ENCODE data around the gene ANKH.
"Not testable (repeated sequence)": the region's sequence is repeated elsewhere in the genome, so short reads cannot be mapped to it uniquely, and the experiment has no call there.

ANKH gene

DNA sequence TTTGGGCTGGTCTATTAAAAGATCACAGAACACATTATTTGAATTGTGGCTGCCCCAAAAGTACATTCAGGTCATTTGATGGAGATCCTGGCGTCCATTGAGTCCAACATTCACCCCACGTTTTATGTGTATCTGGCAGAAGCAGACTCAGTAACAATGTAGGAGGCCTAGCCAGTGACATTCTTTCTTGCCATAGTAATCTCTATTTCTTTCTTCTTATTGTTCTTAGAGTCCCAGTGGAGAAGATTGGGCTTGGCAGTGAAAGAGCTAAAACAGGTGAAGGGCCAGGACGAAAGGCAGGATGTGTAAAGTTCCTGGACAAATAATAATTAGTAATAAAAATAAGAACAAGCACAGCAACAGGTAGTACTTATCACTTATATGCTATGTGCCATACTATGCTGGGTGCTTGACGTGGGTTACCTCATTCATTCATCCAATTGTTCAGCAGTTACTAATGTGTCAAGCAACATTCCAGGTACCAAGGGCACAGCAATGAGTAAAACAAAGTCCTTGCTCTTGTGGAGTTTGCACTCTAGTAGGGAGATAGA is 12.6 kb upstream of the ANKH start:
- no peak for DNase-seq (ENCODE audit: low read depth in 3 of 3)

DNA sequence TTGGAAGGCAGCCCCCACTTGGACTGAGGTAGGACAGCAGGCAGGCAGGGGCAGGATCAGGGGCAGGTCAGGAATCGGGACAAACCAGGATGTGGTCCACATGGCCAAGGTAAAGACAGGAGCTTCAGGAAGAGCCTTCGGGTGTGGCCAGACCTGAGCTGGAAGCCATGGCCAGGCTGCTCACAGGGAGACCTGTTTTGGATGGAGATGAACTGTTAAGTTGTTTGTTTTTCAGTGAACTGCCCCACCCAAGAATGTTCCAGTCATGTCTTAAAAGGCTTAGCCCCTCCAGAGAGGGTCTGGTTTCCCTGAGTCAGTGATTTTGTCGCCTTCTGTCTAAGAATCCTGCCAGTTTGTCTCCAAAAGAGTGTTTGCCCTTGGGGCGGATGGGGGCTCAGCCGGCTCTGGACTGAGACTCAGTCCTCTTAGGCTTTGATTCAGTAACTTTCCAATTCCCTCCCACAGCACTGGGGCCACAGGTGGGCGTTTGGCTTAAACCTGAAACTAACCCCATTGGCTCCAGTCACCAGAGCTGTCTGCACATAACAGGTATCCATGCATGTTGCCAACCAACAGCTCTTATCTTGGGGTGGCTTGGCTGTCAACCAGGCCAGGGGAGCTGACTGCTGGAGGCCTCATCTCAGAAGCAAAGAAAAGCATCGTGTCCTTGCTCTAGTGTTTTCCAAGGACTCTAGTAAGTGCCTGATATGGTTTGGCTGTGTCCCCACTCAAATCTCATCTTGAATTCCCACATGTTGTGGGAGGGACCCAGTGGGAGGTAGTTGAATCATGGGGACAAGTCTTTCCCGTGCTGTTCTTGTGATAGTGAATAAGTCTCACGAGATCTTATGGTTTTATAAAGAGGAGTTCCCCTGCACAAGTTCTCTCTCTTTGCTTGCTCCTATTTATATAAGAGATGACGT is 11.3 kb upstream of the ANKH start:
- no peak for DNase-seq (ENCODE audit: low read depth in 3 of 3)

DNA sequence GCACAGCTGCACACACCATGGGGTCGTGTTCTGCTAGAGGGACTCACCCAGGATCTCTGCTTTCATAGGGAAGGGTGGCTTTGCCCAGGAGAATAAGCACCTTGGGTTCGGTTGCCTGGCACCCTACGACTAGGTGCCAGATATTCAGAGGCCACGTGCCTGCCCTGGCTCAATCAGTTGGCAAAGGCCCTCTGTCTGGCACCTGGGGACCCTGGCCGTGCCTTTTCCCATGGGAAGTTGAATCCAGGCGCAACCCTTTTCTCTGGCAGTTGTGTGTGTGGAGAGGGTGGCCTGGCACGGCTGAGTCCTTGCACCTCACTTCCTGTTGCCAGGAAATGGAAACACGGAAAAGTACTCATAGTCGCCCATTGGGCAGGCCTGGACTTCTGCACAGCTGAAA is 10.2 kb upstream of the ANKH start:
- no peak for DNase-seq (ENCODE audit: low read depth in 3 of 3)

DNA sequence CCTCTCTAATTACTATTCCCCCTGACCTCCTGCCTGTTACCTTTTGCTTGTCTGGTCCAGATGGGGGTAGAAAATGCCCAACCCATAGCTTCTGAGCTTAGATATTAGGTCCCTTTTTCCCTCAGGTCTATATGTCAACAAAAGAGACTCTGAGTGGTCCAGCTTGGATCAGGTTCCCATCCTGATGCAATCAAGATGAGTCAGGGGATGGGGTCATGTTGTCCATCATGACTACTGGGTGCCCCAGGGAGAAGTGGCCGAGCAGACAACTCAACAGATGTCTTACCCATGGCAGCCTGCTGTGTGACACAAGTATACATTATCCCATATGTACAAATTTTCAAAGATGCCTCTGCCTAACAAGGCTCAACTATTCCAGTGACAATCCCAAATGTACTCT is 9.1 kb upstream of the ANKH start:
- DNase-seq (ENCODE audit: low read depth in 3 of 3): no peak

DNA sequence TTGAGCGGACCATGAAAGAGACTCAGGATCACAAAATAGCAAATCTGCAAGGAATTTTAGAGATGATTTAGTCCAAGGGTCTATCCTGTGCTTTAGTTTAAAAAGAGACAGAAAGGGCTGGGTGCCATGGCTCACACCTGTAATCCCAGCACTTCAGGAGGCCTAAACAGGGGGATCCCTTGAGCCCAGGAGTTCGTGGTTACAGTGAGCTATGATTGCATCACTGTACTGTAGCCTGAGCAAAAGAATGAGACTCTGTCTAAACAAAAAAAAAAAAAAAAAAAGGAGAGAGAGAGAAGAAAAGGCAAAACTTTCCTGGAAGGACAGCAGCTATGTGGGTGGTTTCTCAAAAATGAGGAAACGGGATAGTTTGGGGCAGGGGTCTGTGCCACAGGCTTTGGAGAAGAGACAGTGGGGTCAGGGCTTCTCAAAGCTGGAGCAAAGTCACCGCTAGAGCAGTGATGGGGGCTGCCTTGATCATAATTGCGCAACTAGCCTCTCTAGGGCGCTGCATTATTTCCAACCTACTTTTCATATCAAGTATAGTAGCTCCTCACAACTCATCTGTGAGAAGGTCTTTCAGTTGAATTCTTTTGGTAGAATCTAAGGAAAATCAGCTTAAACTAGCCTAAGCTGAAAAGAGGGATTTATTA is 8.5 kb upstream of the ANKH start:
- DNase-seq (ENCODE audit: low read depth in 3 of 3): no peak

DNA sequence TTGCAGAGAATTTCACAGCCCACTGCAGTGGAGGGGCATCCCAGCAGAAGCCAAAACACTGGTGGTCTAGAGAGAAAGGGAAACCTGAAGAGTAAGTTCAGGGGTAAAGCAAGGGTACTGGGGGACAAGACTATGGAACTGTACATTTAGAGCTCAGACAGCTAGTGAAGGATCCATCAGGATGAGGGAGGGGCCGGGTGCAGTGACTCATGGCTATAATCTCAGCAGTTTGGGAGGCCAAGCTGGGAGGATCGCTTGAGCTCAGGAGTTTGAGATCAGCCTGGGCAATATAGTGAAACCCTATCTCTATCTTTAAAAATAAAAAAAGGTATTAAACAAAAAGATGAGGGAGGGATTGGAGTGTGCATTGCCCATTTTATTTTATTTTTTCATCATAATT is 7.8 kb upstream of the ANKH start:
- DNase-seq (ENCODE audit: low read depth in 3 of 3): no peak

DNA sequence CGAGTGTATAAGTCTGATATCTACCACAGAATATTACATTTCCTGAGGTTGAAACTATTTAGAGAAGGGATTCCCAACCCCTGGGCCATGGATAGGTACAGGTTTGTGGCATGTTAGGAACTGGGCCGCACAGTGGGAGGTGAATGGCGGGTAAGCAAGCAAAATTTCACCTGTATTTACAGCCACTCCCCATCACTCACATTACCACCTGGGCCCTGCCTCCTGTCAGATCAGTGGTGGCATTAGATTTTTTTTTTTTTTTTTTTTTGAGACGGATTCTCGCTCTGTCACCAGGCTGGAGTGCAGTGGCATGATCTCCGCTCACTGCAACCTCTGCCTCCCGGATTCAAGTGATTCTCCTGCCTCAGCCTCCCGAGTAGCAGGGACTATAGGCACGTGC is 6.6 kb upstream of the ANKH start:
- not testable (repeated sequence) for DNase-seq (ENCODE audit: low read depth in 3 of 3)

DNA sequence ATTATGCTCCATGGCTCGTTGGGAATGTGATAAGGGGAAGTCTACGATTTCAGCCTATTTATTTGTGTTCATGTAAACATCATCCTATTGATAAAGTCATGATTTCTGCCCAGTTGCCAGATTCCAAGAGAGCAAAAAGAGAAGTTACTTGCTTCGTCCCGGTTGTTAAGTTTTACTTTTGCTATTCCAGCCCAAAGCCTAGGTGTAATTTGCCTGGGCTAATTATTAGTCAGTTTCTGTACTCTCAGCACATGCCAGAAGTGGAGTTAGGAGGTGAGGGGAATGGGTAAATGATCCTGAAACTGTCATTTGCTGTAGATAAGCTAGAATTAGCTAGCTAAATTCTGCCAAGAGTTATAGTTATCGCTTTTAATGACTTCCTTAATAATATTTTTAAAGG is 4.5 kb upstream of the ANKH start:
- DNase-seq (ENCODE audit: low read depth in 3 of 3): no peak

DNA sequence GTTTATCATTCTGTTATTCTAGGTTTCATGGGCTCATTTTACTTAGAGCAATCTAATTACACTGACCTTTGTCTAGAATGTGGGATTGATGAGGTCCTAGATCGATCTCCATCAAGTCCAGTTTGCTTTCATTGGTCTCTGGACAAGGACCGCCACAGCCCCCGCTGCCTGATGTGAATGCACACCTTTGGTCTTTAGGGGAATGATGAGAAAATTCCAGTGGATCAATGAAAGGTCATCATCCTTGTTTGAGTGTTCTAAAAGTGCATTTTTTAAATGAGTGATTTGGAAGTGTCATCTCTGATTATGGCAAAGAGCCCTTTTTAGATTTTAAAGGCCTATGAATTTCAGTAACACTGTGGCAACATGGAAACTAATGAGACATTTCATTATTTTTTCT is 2.2 kb upstream of the ANKH start:
- no peak for DNase-seq (ENCODE audit: low read depth in 3 of 3)

DNA sequence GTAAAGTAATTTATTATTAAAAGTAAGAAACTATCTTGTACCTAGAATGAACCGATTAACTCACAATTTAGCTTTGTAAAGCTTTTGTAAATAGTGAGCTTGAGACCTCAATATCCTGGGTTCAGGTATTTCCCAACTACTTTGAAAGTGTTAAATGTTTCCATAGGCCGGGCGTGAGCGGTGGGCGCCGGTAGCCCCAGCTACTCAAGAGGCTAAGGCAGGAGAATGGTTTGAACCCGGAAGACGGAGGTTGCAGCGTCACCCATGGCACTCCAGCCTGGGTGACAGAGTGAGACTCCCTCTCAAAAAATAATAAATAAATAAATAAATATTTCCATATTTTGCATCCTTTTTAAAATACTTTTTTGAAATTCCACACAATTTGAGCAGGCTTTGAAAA is 1.5 kb upstream of the ANKH start:
- no peak for DNase-seq (ENCODE audit: low read depth in 3 of 3)

DNA sequence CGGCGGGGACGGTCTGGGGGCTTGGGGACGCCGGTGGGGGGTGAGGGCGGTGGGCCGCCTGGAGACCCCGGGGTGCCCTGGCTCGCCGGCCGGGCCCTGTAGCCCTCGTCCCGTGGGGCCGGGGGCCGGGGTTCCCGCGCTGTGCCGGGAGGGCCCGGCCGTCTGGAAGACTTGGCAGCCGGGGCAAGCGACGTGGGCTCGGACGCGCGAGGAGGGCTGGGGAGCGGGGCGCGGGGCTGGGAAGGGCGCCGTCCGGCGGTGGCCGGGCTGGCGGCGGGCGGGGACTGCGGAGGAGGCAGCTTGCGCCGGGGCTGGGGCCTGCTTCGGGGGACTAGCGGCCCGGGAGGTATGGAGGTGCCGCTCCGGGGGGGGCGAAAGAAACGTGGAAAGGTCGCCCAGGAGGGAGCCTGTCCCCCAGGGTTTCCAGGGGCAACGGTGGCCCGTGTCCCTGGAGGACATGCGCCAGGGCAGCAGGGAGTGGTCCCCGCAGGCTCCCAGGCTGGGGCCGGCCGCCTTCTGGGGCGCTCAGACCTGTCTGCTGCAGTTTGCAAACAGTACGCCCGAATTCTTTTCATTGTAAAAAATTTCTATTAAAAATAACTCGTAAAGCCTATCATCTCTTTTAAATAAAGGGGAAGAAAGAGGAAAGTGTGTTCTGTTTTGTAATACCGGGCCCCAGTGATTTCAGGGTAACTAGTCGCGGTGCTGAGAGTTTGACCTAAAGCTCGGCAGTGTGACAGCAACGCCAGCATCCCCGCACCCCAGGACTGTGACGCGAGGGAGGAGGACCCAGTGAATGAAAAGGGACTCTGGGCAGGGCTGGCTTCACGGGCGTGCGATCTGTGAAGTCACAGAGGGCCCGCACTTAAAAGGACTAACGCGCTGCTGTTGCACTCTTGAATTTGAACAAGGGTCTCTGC is 752 bp upstream of the ANKH start:
- DNase-seq (ENCODE audit: low read depth in 3 of 3): peak; percentile 33 to 70 (median 48)

DNA sequence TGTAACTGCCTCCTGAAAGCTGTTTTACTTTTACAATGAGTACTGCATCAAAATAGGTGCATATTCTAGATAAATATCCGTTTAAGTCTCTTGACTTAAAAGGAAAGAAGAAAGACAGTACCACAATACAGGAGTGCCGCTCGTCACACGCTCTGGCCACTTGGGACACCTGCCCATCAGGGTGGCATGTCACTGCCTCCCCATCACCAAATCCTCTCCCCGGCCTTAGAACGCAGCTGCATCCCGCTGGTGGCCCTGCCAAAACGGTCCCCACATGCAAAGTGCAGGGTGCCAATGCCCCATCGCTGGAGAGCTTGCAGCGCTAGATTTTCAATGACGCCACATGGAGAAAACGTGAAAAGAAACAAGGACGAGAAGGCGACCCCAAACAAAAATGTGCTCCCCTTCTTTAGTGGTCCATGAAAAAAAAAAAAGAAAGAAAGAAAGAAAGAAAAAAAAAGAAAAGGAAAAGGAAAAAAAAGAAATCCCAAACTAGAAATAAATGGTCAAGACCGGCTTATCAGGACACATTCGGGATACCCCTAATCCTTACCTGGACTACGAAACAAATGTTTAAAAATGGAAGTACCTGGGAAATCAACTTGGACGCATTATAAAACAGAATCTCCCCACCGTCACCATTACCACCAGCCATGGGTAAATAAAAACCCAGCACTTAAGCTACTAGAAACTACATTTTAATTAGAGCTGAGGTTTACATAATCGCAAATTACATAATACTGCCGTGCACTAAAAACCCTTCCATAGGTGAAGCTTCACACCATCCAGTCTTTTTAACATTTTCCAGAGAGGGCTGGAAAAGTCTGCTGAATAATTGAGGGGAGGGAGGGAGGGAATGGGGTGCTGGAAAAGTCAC is 1.0 kb downstream of the ANKH start:
- peak; percentile 4 to 71 (median 36) for DNase-seq (ENCODE audit: low read depth in 3 of 3)

DNA sequence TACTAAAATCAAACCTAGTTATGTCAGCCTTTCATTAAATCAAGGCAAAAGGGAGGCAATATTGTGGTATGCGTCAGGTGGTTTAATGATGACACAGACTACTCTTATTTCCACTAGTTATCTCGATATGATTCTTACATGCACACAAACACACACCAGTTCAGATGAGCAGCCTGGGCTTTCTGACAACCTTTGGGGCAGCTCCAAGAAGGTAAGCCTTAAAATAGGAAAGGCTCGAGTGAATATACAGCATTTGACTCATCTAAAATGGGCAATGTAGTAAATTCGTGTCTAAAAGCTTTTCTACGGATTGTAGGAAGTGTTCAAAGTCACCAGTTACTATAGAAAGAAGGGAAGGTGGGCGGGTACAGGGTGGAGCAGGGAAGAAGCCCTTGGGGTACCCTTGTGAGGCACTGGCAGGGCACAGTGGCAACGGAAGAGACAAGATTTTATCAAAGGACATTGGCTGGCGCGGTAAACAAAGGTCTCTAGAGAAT is 1.9 kb downstream of the ANKH start:
- peak in 2 of 3 donors; percentile 17 to 22 for DNase-seq (ENCODE audit: low read depth in 3 of 3)

DNA sequence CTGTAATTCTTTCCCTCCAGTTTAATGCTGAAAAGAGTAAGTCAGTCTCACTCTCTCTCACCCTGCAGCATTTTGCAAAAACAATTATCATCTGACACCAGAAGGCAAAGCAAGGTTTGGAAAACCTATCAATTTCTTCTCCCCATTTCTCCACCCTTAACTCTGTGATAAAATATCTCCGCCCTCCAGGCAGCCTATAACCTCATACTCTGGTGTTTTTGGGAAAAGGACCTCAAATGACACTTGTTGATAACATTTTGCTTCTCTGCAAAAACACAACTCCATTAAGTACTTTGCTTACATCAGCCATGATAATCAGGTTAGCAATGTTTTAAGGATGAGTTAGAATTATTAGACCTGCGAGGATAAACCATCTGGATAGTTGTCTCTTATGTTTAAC is 2.3 kb downstream of the ANKH start:
- no peak for DNase-seq (ENCODE audit: low read depth in 3 of 3)

DNA sequence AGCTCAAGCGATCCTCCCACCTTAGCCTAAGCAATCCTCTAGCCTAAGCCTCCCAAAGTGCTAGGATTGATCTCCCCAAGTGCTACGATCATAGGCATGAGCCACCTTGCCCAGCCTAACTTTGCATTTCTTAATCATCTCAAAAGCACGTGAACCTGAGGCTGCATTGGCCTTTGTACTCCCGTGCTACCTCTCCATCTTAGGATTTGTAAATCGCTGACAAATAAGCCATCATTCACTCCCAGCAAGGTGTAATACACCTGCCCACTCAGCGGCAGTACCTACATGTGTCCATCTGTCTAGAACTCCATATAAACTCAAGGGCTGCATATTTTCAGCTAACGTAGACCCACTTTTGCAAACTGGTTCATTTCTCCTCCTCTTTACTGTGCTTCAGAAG is 2.8 kb downstream of the ANKH start:
- no peak for DNase-seq (ENCODE audit: low read depth in 3 of 3)

DNA sequence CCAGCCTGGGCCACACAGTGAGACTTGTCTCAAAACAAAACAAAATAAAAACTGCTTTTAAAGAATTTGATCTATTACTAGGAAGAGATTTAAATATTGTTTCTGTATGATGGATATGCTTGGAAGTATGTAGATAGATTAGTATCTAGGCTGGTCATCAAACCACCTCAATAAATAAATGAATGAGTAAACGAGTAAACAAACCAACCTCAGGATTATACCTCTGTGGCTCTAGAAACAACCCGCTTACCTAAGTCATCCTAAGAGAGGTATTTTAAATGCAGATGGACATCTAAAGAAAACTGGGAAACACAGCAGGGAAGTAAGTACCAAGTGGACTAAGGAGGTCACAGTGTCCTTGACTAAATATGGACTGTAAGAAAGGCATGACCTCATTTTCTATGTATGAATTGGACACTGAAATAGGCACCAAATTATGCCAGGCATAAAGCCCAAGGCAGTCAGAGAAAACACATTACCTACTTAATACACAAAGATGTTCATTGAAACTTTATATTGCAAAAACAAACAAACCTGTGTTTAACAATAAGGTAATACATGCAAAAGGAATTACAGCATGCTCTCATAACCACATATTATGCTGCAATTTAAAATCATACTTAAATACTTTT is 7.3 kb downstream of the ANKH start:
- DNase-seq (ENCODE audit: low read depth in 3 of 3): no peak

DNA sequence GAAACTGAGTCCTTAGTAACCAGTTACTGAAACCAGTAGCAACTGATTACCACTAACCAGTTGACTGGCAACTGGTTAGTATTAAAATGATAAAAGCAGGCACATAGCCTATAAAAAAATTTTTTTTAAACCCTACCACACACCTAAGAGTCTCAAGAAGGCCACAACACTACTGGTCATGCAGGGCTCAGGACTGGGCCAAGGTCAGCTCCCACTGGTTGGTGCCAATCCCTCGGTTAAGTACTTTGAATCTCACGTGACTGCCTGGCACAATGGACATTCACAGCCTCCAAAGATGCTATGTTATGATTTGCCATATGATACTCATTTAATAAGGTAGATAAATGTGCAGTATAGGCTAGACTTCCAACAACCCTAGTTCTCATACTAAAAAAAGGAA is 8.5 kb downstream of the ANKH start:
- DNase-seq (ENCODE audit: low read depth in 3 of 3): no peak

DNA sequence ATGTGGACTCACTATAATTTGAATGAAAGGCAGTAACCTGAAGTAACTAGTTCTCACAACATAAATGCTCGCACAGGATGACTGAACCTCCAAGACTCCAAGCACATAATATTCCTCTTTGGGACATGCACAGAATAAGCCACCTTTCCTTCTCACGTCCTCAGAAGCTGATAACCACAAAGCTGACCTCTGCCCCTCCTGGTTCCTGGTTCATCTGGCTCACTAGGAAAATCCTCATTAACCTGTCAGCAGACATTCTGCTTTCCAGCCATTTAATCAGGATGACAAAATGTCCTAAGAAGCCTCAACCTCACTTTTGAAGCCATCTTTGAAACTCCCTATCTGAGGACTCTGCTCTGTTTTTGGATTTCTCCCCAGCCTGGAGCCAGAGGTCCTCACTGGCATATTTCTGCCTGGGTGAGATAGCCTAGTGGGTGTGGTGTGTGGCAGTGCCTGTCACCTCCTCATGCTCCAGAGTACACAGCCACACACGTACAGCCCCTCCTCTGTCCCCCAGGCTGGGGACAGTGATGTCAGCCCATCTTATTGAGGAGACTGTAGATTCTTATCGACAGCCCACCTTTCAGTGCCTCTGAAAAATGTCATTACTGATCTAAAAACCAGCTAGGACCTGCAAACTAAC is 10.3 kb downstream of the ANKH start:
- no peak for DNase-seq (ENCODE audit: low read depth in 3 of 3)

DNA sequence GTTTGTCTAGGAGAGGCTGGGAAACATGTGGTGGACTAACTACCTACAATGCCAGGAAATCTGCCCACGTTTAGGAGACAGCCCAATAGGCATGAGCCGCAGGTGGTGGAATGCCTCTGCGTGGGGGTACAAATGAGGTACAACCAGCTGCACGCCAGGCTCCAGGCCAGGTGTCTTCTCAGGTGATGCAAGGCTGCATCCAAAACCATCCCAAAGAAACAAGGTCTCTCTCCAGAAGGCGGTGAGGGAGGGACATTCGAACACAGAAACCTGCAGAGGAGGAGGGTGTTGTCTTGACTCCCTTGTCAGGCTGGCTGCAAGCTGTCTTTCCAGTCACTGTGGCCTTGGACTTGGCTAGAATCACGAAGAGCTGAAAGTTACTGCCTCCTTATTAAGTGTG is 11.6 kb downstream of the ANKH start:
- no peak for DNase-seq (ENCODE audit: low read depth in 3 of 3)

DNA sequence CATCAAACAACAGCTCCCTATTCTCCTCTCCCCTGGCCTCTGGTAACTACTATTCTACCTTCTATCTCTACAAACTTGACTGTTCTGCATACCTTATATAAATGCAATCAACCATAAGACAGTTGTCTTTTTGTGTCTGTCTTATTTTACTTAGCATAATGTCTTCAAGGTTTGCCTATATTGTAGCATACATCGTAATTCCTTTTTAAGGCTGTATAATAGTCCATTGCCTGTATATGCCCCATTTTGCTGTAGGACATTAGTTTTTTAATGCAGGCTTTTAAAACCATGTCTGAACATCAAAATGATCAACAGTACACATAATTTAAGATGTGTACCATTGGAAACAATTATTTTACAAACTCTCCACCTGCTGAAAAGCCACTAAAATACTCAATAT is 12.4 kb downstream of the ANKH start:
- no peak for DNase-seq (ENCODE audit: low read depth in 3 of 3)

Data from stimulated activated CD4-positive, alpha-beta T cell treated with anti-CD3 and anti-CD28 coated beads, TNF-alpha, amount 100 ng/mL, for 48 hours (primary cell).